HUES48 (cell line): ENCODE measurements around the gene WASF2.

Source experiments
- H3K27ac ChIP-seq: one replicate; pipeline ENCODE4 v1.7.0; 2013; ENCODE audit warnings: low read depth, low read length, inconsistent platforms
- H3K27me3 ChIP-seq: 2 replicates; pipeline ENCODE4 v1.6.1; 2013; ENCODE audit warnings: mild to moderate bottlenecking, low read length; ENCODE audit not compliant: control insufficient read depth, insufficient read depth
- H3K36me3 ChIP-seq: 2 replicates; pipeline ENCODE4 v1.6.1; 2013; ENCODE audit warnings: low read length; ENCODE audit not compliant: control insufficient read depth, insufficient read depth
- H3K4me1 ChIP-seq: 2 replicates; pipeline ENCODE4 v1.6.1; 2013; ENCODE audit warnings: mild to moderate bottlenecking, low read length; ENCODE audit not compliant: control insufficient read depth, insufficient read depth
- H3K4me3 ChIP-seq: 2 replicates; pipeline ENCODE4 v1.5.1; 2013; ENCODE audit warnings: mild to moderate bottlenecking, low read depth, low read length
- H3K9ac ChIP-seq: 2 replicates; pipeline ENCODE4 v1.6.1; 2013; ENCODE audit warnings: mild to moderate bottlenecking, low read depth, low read length, moderate library complexity
- H3K9me3 ChIP-seq: 2 replicates; pipeline ENCODE4 v1.6.1; 2013; ENCODE audit warnings: low read length; ENCODE audit not compliant: control insufficient read depth, insufficient read depth

WASF2 gene

GRCh38 chr1:27521336-27521831 lies 31.4 kb upstream of the WASF2 start:
- Histone ChIP-seq H3K4me1 (peaks cover 32% of the 10 kb centered on the region), H3K27ac (no peak overlapping the region), H3K9ac (no peak overlapping the region)

DNA sequence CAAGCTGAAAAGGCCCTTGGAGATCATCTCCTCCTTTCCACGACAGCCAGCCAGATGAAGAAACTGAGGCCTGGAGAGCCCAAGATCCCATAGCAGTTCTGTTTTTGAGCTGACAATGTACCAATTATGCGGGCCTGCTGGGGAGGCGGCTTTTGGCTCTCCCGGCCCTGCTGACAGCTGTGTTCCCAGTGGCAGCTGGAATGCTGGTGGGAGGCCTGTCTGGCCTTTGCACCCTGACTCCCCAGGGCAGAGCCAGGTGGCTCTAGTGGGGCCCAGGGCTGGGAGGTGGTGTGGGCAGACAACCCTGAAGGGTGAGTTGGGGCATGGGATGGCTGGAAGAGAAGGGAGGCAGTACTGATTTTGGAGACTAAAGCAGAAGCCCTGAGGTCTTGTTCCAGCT lies 30.7 kb upstream of the WASF2 start:
- no peaks in the 10 kb centered on the region for H3K36me3 ChIP-seq
- no peak overlapping the region for H3K4me3 ChIP-seq
- H3K27me3 ChIP-seq = no peaks in the 10 kb centered on the region
- no peak overlapping the region for H3K27ac ChIP-seq
- H3K9me3 ChIP-seq = no peaks in the 10 kb centered on the region
- no peak overlapping the region for H3K9ac ChIP-seq
- peaks cover 25% of the 10 kb centered on the region for H3K4me1 ChIP-seq

More at GRCh38 chr1:27521336-27521831, 31.4 kb upstream of the WASF2 start:
- H3K36me3 ChIP-seq = no peaks in the 10 kb centered on the region
- H3K4me3 ChIP-seq = no peak overlapping the region
- no peaks in the 10 kb centered on the region for H3K27me3 ChIP-seq
- no peaks in the 10 kb centered on the region for H3K9me3 ChIP-seq

DNA sequence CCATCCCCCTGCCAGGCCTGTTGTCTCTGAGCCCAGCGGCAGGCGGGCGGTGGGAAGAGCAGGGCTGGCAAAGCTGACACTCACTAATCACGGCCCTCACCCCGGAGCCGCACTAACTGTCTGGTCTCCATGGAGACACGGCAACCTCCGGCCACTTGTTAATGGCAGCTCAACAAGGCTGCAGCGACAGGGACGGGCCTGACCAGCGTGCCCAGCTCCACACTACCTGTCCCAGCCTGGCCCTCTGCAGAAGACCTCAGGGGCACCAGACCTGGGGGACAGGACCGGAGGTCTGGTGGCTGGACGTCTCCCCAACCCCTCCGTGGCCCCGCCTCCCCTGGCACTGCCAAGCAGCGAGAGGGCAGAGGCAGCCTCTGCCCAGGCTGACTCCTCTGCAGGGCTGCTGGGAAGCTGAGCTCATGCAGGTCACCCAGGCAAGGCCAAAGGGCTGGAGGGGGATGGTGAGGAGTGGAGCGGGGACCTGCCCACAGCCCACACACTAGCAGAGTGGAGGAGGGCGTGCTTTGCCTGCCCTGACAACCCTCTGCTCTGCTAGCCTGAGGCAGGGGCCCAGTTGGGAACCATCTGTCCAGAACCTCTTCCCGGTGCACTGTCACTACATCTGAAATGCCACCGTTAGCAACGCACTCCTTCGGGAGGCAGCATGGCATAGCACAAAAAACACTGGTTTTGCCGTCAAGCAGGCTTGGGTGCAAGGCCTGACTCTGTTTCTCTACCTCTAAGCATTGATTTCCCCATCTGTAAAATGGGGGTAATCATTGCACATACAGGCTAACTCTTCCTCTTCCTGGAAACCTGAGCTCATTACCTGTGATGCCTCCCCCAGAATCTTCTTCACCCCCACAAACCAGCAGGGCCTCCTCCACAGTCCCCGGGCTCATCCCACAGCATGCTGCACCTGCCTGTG lies 29.6 kb upstream of the WASF2 start:
- H3K27ac ChIP-seq = no peak overlapping the region
- H3K27me3 ChIP-seq = no peaks in the 10 kb centered on the region
- H3K4me3 ChIP-seq = no peak overlapping the region
- no peak overlapping the region for H3K9ac ChIP-seq
- no peaks in the 10 kb centered on the region for H3K36me3 ChIP-seq
- no peaks in the 10 kb centered on the region for H3K9me3 ChIP-seq
- H3K4me1 ChIP-seq = peaks cover 19% of the 10 kb centered on the region

DNA sequence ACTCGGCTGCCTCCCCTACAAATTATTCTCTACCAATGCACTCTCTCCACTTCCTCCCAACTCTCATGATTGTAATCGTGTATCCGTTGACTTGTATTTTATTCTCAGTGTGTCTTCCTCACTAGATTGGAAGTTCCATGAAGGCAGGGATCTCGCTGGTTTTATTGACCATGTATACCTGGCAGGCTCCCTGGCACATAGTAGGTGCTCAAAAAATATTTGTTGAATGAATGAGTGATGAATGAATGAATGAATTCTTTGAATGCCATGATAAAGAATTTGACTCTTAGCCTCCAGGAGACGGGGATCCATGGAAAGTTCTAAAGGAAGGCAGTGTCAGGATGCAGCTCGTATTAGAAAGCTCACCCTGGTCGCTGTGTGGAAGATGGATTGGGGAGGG lies 28.8 kb upstream of the WASF2 start:
- H3K4me3 ChIP-seq = no peak overlapping the region
- H3K4me1 ChIP-seq = peaks cover 19% of the 10 kb centered on the region
- H3K9ac ChIP-seq = no peak overlapping the region

GRCh38 chr1:27517907-27518718 lies 28.1 kb upstream of the WASF2 start:
- H3K36me3 ChIP-seq = no peaks in the 10 kb centered on the region
- no peak overlapping the region for H3K9ac ChIP-seq
- peaks cover 19% of the 10 kb centered on the region for H3K4me1 ChIP-seq
- H3K4me3 ChIP-seq = no peak overlapping the region
- H3K9me3 ChIP-seq = no peaks in the 10 kb centered on the region
- H3K27me3 ChIP-seq = no peaks in the 10 kb centered on the region
- H3K27ac ChIP-seq = peak overlapping the region; percentile 12

More for the DNA sequence above, 28.8 kb upstream of the WASF2 start:
- no peak overlapping the region for H3K27ac ChIP-seq
- no peaks in the 10 kb centered on the region for H3K27me3 ChIP-seq
- H3K9me3 ChIP-seq = no peaks in the 10 kb centered on the region
- H3K36me3 ChIP-seq = no peaks in the 10 kb centered on the region

DNA sequence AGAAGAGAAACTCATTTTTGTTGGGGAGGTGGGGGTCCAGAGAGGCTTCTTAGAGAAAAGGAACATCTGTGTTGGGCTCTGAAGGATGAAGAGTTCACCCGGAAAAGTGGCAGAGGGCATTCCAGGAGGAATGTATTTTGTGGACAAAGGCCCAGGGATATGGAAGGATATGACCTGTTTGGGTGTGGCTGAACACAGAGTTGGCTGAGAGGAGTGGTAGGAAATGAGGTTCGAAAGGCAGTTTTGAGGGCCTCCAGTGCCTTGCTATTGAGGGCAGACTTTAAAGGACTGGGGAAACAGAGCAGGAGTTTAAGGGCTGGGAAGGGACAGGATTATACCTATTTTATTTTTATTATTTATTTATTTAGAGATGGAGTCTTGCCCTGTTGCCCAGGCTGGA lies 27.3 kb upstream of the WASF2 start:
- no peaks in the 10 kb centered on the region for H3K36me3 ChIP-seq
- no peak overlapping the region for H3K4me3 ChIP-seq
- H3K9me3 ChIP-seq = no peaks in the 10 kb centered on the region
- H3K27ac ChIP-seq = no peak overlapping the region
- H3K27me3 ChIP-seq = no peaks in the 10 kb centered on the region
- peaks cover 12% of the 10 kb centered on the region; the same call in 1 of the 2 replicates for H3K4me1 ChIP-seq
- H3K9ac ChIP-seq = no peak overlapping the region

DNA sequence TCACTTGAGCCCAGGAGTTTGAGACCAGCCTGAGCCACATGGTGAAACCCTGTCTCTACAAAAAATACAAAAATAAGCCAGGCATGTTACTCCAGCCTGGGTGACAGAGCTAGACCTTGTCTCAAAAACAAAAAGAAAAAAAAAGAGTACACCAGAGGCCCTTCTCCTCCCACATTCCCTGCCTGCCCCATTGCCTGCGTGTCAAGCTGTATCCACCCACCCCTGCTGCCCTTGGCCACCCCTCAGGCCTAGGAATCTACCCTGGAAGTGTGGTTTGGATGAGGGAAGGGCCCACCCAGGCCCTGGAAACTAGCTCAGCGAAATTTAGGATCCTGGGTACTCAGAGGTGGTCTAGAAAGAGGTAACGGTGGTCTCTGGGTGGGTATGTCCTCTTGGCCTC lies 25.7 kb upstream of the WASF2 start:
- no peak overlapping the region for H3K27ac ChIP-seq
- H3K4me3 ChIP-seq = no peak overlapping the region
- H3K36me3 ChIP-seq = no peaks in the 10 kb centered on the region
- H3K27me3 ChIP-seq = no peaks in the 10 kb centered on the region
- H3K9me3 ChIP-seq = no peaks in the 10 kb centered on the region
- no peak overlapping the region for H3K9ac ChIP-seq
- peaks cover 12% of the 10 kb centered on the region; the same call in 1 of the 2 replicates for H3K4me1 ChIP-seq

DNA sequence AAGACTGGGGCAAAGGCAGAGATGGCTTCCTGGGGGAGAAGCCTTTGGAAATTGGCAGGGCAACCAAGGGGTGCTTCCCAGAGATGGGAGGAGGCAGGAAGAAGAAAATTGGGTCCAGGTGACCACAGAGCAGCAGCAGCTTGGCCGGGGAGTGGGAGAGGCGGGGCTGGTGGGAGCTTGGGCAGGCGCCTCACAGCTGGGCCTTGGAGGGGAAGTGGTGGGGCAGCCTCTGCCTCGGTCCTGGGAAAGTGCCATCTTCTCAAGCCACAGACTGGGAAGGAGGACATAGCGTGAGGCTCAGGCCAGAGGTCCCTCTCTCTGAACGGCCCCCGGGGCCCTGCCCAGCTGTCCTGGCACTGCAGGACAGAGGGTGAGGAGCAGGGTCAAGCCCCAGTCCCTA lies 24.0 kb upstream of the WASF2 start:
- H3K36me3 ChIP-seq = no peaks in the 10 kb centered on the region
- peaks cover 7% of the 10 kb centered on the region; the same call in 1 of the 2 replicates for H3K4me1 ChIP-seq
- no peaks in the 10 kb centered on the region for H3K27me3 ChIP-seq
- H3K9ac ChIP-seq = no peak overlapping the region
- H3K9me3 ChIP-seq = no peaks in the 10 kb centered on the region
- no peak overlapping the region for H3K4me3 ChIP-seq
- H3K27ac ChIP-seq = no peak overlapping the region

- peaks cover 3% of the 10 kb centered on the region; the same call in 1 of the 2 replicates for H3K4me1 ChIP-seq
- no peak overlapping the region for H3K4me3 ChIP-seq
- H3K36me3 ChIP-seq = no peaks in the 10 kb centered on the region
- no peak overlapping the region for H3K9ac ChIP-seq
- H3K27me3 ChIP-seq = no peaks in the 10 kb centered on the region
- H3K27ac ChIP-seq = no peak overlapping the region
- H3K9me3 ChIP-seq = no peaks in the 10 kb centered on the region
Observed at GRCh38 chr1:27513528-27513927, 23.6 kb upstream of the WASF2 start.

DNA sequence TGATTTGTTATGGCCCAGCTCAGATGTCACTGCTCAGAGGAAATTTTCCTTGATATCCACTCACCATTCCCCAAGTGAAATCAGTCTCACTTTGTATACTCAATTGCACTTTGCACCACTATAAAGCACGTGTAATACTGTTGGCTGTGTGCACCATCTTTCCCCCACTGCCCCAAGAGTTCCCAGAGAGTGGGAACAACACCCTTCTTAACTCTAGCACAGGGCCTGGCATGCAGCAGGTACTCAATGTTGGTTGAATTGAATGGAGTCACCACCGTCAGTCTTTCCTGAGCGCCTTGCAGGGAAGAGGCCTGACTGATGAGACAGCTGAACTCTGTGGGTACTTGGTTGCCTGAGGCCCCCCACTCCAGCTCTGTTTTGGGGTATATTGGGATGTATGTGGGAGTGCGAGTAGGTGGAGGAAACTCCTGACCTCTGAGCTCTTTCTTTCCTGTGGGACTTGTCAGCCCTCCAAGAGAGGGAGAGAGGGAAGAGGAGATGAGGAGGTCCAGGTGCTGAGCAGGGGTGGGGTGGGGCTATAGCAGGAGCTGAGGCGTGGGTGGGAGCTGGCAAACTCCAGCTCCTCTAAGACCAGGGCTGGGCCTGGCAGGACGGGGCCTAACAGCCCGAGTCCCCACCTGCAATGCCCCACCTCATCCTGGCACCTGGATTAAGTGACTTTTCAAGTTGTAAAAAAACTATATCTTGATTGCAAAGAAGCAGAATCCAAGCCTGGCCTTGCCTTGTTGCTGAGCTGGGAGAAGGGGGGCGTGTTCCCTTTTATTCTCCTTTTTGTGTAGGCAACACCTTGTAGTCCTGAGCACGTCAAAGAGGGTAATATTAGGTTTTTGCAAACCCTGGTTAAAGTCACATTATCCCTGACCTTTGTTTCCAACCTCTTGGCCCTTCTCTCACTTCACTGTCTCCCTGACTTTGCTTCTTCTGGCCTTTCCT lies 19.4 kb upstream of the WASF2 start:
- H3K9ac ChIP-seq = no peak overlapping the region
- no peak overlapping the region for H3K27ac ChIP-seq
- H3K27me3 ChIP-seq = no peaks in the 10 kb centered on the region
- H3K36me3 ChIP-seq = no peaks in the 10 kb centered on the region
- peaks cover 12% of the 10 kb centered on the region; the same call in 1 of the 2 replicates for H3K4me1 ChIP-seq
- no peak overlapping the region for H3K4me3 ChIP-seq
- H3K9me3 ChIP-seq = no peaks in the 10 kb centered on the region
